ENCODE results near the gene ATP2A3.

ATP2A3 gene

GRCh38 chr17:3973495-3974137 lies 9.4 kb upstream of the ATP2A3 start:
- H3K27ac Mint-ChIP-seq: no peak overlapping the region
- H3K27me3 Mint-ChIP-seq (ENCODE audit: low read depth, poor library complexity): peaks cover 45% of the 10 kb centered on the region

DNA sequence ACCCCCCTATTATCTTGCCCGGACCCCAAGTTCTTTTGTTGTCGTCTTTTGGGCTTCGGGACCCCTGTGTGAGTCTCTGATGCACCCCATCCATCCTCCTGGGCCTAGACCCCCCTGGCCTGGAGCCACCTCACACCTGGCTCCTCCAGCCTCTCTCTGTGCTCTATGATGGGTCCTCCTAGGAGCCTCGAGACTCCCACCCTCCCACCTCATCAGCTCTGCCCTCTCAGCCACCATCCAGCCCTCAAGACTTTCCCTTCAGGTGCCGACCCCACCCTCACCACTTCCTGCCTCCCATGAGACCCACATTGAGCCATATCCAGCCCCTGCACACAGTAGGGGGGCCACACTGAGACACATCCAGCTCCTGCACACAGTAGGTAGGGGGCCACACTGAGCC lies 8.7 kb upstream of the ATP2A3 start:
- no peak for DNase-seq
- H3K36me3 Mint-ChIP-seq (ENCODE audit: low read depth): no peaks in the 10 kb centered on the region
- TF ChIP-seq, protein P1, sequence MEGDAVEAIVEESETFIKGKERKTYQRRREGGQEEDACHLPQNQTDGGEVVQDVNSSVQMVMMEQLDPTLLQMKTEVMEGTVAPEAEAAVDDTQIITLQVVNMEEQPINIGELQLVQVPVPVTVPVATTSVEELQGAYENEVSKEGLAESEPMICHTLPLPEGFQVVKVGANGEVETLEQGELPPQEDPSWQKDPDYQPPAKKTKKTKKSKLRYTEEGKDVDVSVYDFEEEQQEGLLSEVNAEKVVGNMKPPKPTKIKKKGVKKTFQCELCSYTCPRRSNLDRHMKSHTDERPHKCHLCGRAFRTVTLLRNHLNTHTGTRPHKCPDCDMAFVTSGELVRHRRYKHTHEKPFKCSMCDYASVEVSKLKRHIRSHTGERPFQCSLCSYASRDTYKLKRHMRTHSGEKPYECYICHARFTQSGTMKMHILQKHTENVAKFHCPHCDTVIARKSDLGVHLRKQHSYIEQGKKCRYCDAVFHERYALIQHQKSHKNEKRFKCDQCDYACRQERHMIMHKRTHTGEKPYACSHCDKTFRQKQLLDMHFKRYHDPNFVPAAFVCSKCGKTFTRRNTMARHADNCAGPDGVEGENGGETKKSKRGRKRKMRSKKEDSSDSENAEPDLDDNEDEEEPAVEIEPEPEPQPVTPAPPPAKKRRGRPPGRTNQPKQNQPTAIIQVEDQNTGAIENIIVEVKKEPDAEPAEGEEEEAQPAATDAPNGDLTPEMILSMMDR (IDR thresholded peaks at IDR 0.05): no peak
- no peak overlapping the region for H3K27ac Mint-ChIP-seq
- H3K4me3 Mint-ChIP-seq: no peak overlapping the region
- peaks cover 16% of the 10 kb centered on the region for H3K4me1 Mint-ChIP-seq
- peaks cover 11% of the 10 kb centered on the region for H3K9me3 Mint-ChIP-seq
- peaks cover 49% of the 10 kb centered on the region for H3K27me3 Mint-ChIP-seq (ENCODE audit: low read depth, poor library complexity)

More at GRCh38 chr17:3973495-3974137, 9.4 kb upstream of the ATP2A3 start:
- Mint-ChIP-seq H3K9me3 (peaks cover 13% of the 10 kb centered on the region), H3K4me1 (peaks cover 16% of the 10 kb centered on the region), H3K4me3 (no peak overlapping the region), H3K36me3 (ENCODE audit: low read depth) (no peaks in the 10 kb centered on the region)
- DNase-seq: no peak
- TF ChIP-seq, protein P1 (IDR thresholded peaks at IDR 0.05): no peak

GRCh38 chr17:3972281-3972731 lies 8.1 kb upstream of the ATP2A3 start:
- DNase-seq: no peak
- Mint-ChIP-seq H3K27me3 (ENCODE audit: low read depth, poor library complexity) (peaks cover 55% of the 10 kb centered on the region), H3K36me3 (ENCODE audit: low read depth) (no peaks in the 10 kb centered on the region), H3K27ac (no peak overlapping the region), H3K9me3 (peaks cover 11% of the 10 kb centered on the region), H3K4me1 (peaks cover 13% of the 10 kb centered on the region), H3K4me3 (no peak overlapping the region)
- TF ChIP-seq, protein P1 (IDR thresholded peaks at IDR 0.05): no peak

GRCh38 chr17:3970668-3971067 lies 6.4 kb upstream of the ATP2A3 start:
- Mint-ChIP-seq H3K9me3 (peaks cover 11% of the 10 kb centered on the region), H3K27me3 (ENCODE audit: low read depth, poor library complexity) (peaks cover 72% of the 10 kb centered on the region), H3K4me1 (peaks cover 4% of the 10 kb centered on the region), H3K27ac (no peak overlapping the region), H3K4me3 (no peak overlapping the region), H3K36me3 (ENCODE audit: low read depth) (no peaks in the 10 kb centered on the region)
- no peak for DNase-seq
- TF ChIP-seq, protein P1 (IDR thresholded peaks at IDR 0.05): no peak

DNA sequence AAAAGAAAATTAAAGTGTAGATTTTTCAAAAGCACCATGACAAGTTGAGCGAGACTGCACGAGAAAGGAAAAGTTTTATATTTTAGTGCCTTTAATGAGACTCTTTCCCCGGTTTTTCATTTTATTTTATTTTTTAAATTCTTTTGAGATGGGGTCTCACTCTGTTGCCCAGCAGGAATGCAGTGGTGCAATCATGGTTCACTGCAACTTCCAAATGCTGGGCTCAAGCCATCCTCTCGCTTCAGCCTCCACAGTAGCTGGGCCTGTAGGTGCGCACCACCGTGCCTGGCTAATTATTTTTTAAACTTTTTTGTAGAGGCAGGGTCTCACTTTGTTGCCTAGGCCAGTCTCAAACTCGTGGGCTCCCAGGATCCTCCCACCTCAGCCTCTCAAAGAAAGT lies 5.7 kb upstream of the ATP2A3 start:
- peaks cover 8% of the 10 kb centered on the region for H3K9me3 Mint-ChIP-seq
- H3K4me1 Mint-ChIP-seq: peaks cover 11% of the 10 kb centered on the region
- TF ChIP-seq, protein P1 (IDR thresholded peaks at IDR 0.05): no peak
- H3K27ac Mint-ChIP-seq: no peak overlapping the region
- peaks cover 77% of the 10 kb centered on the region for H3K27me3 Mint-ChIP-seq (ENCODE audit: low read depth, poor library complexity)
- no peaks in the 10 kb centered on the region for H3K36me3 Mint-ChIP-seq (ENCODE audit: low read depth)
- DNase-seq: no peak
- no peak overlapping the region for H3K4me3 Mint-ChIP-seq
